A673 (cell line): ENCODE data around the gene SLC25A13.

Experiments
- CTCF ChIP-seq: fragments of 300-800, 200-600 bp; sonication (generic); conservative IDR thresholded peaks from 2 replicates; pipeline ENCODE4 v1.5.1; 2017; ENCODE audit warnings: low read depth, mild to moderate bottlenecking, antibody characterized with exemption, low read length, moderate library complexity, mixed read lengths
- EZH2 ChIP-seq: fragments of 200-600 bp; sonication (generic); IDR thresholded peaks from 2 replicates; pipeline ENCODE4 v1.6.1; 2017; ENCODE audit warnings: borderline replicate concordance, low read depth, mild to moderate bottlenecking, mixed read lengths, antibody characterized with exemption, low read length; ENCODE audit not compliant: poor library complexity, severe bottlenecking

DNA sequence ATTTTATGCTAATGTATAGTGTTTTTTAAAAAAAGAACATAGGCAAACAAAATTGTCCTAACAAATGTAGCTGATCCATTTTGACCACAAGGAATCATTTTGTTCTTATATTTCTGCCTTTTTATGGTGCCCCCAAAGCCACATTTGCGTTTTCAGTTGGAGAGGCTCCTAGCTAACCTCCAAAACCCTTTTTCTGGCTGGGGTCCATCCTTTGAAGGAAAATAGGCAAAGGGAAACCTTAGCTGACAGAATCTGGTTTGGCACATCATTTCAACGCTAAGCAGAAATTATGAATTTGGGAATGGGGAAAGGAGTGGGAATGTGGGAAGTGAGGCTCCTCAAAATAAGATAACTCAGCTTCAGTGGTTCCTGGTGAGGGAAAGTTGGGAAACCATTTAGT, 25.6 kb upstream of the SLC25A13 start:
- TF ChIP-seq CTCF (no peak), EZH2 (no peak)
